ENCODE results near the gene SSU72.

DNA sequence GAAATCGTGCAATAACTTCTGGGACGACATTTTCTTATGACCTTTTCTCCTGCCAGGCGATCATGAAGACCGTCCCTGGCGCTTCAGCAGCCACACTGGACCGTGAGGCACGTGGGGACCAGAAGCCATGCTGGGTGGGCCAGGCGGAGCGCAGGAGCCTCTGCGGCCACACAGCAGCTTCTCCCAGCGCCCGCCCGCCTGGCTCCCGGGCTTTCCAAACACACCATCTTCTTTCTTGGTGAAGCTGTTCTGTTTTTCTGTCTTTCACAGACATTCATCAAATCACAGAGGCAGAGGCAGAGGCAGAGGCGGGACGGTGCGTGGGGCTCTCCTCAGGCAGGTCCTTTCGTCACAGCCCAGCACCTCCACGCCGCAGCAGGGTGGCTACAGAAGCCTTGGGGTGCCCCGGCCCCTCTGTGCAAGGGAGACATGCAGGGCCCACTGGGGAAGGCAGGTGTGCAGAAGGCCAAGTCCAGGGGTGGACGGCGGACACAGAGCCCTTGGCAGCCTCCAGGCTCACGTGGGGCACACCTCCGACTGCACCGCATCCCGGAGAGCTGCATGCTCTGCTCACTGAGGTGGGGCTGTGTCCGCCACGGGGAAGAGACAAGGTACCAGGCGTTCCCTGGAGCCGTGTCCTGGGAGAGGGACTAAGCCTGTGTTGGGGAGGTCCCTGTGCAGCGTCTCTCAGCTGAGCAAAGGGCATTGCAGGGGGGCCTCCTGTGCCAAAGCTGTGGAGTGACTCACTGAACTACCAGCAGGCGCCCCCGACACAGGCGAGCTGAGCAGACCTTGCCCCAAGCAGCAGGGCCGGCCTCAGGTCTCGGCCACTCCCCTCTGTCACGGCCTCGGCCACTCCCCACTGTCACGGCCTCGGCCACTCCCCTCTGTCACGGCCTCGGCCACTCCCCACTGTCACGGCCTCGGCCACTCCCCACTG, 31.6 kb downstream of the SSU72 start:
- TF ChIP-seq EGR1 (IDR thresholded peaks at IDR 0.05; ENCODE audit: low read depth in 2 of 2) (no peak), YY1 (IDR thresholded peaks at IDR 0.05) (no peak), TAF1 (conservative IDR thresholded peaks at IDR 0.05) (no peak), HNF4A (conservative IDR thresholded peaks at IDR 0.05) (no peak), RAD21 (IDR thresholded peaks at IDR 0.05) (no peak), SP1 (IDR thresholded peaks at IDR 0.05) (no peak), JUND (IDR thresholded peaks at IDR 0.05) (no peak)
- TF ChIP-seq, protein P1, sequence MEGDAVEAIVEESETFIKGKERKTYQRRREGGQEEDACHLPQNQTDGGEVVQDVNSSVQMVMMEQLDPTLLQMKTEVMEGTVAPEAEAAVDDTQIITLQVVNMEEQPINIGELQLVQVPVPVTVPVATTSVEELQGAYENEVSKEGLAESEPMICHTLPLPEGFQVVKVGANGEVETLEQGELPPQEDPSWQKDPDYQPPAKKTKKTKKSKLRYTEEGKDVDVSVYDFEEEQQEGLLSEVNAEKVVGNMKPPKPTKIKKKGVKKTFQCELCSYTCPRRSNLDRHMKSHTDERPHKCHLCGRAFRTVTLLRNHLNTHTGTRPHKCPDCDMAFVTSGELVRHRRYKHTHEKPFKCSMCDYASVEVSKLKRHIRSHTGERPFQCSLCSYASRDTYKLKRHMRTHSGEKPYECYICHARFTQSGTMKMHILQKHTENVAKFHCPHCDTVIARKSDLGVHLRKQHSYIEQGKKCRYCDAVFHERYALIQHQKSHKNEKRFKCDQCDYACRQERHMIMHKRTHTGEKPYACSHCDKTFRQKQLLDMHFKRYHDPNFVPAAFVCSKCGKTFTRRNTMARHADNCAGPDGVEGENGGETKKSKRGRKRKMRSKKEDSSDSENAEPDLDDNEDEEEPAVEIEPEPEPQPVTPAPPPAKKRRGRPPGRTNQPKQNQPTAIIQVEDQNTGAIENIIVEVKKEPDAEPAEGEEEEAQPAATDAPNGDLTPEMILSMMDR (IDR thresholded peaks at IDR 0.05; ENCODE audit: low read depth, low read length, missing input control) = no peak
- TF ChIP-seq, protein P2, sequence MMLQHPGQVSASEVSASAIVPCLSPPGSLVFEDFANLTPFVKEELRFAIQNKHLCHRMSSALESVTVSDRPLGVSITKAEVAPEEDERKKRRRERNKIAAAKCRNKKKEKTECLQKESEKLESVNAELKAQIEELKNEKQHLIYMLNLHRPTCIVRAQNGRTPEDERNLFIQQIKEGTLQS (IDR thresholded peaks at IDR 0.05) = no peak
- TF ChIP-seq, protein P3, sequence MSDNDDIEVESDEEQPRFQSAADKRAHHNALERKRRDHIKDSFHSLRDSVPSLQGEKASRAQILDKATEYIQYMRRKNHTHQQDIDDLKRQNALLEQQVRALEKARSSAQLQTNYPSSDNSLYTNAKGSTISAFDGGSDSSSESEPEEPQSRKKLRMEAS (IDR thresholded peaks at IDR 0.05) = no peak
- TF ChIP-seq, protein P4, sequence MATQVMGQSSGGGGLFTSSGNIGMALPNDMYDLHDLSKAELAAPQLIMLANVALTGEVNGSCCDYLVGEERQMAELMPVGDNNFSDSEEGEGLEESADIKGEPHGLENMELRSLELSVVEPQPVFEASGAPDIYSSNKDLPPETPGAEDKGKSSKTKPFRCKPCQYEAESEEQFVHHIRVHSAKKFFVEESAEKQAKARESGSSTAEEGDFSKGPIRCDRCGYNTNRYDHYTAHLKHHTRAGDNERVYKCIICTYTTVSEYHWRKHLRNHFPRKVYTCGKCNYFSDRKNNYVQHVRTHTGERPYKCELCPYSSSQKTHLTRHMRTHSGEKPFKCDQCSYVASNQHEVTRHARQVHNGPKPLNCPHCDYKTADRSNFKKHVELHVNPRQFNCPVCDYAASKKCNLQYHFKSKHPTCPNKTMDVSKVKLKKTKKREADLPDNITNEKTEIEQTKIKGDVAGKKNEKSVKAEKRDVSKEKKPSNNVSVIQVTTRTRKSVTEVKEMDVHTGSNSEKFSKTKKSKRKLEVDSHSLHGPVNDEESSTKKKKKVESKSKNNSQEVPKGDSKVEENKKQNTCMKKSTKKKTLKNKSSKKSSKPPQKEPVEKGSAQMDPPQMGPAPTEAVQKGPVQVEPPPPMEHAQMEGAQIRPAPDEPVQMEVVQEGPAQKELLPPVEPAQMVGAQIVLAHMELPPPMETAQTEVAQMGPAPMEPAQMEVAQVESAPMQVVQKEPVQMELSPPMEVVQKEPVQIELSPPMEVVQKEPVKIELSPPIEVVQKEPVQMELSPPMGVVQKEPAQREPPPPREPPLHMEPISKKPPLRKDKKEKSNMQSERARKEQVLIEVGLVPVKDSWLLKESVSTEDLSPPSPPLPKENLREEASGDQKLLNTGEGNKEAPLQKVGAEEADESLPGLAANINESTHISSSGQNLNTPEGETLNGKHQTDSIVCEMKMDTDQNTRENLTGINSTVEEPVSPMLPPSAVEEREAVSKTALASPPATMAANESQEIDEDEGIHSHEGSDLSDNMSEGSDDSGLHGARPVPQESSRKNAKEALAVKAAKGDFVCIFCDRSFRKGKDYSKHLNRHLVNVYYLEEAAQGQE (IDR thresholded peaks at IDR 0.05) = no peak

All from liver (tissue), 3 donors.